HAP-1 (cell line): Measurements from ENCODE around the gene PAX1.

Source experiments
- DNase-seq, 2 experiments: peaks; one replicate each; pipeline ENCODE4 v3.0.0-alpha.2; 2016 to 2020; ENCODE audit warnings: low spot score in 2 of 2
- H3K27me3 ChIP-seq: fragments of 250-450 bp; sonication (Bioruptor Pico); 2 replicates; pipeline ENCODE4 v1.5.1; 2020; ENCODE audit warnings: low read depth, mild to moderate bottlenecking, moderate library complexity
- H3K36me3 ChIP-seq: fragments of 250-450 bp; sonication (Bioruptor Pico); replicated peaks from 2 replicates; pipeline ENCODE4 v1.5.1; 2020; ENCODE audit warnings: mild to moderate bottlenecking
- H3K4me1 ChIP-seq: fragments of 250-450 bp; sonication (Bioruptor Pico); 2 replicates; pipeline ENCODE4 v1.5.1; 2020; ENCODE audit warnings: mild to moderate bottlenecking
- H3K4me3 ChIP-seq: fragments of 250-450 bp; sonication (Bioruptor Pico); 2 replicates; pipeline ENCODE4 v1.5.1; 2020; ENCODE audit warnings: mild to moderate bottlenecking, moderate library complexity
- H3K9me3 ChIP-seq: fragments of 250-450 bp; sonication (Bioruptor Pico); 2 replicates; pipeline ENCODE4 v1.5.1; 2020; ENCODE audit warnings: mild to moderate bottlenecking, moderate library complexity
- in situ Hi-C: fragments of 300-500 bp; cut with MboI; formaldehyde crosslinking; loops from 3 replicates; pipeline ENCODE4 v1.14.3; 2020; ENCODE audit warnings: low sequenced_read_pairs, inconsistent platforms, mixed read lengths

Gene PAX1

DNA sequence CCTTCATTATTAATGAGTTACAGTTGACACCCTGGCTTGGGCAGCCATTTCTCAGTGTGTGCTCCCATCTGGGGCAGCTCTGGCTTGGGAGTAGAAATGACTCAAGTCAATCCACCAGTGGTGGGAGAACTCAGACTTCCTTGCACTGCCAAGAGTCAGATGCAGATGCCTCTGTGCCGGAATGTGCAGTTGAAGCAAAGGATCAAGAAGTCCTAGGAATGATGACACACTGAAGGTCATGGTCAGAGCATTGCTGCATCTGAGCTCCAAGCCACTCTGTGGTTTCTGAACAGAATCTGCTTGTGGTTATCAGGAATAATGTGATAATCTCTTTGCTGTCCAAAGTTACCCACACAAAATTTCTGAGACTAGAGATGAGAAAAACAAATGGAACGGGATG, 19.5 kb upstream of the PAX1 start:
- peaks cover 4% of the 10 kb centered on the region; the same call in 1 of the 2 replicates for H3K27me3 ChIP-seq
- in situ Hi-C loops: no loop called here
- H3K9me3 ChIP-seq: no peaks in the 10 kb centered on the region
- no peaks in the 10 kb centered on the region for H3K4me1 ChIP-seq
- H3K36me3 ChIP-seq: no peaks in the 10 kb centered on the region
- no peak overlapping the region for H3K4me3 ChIP-seq
- DNase-seq: no peak

DNA sequence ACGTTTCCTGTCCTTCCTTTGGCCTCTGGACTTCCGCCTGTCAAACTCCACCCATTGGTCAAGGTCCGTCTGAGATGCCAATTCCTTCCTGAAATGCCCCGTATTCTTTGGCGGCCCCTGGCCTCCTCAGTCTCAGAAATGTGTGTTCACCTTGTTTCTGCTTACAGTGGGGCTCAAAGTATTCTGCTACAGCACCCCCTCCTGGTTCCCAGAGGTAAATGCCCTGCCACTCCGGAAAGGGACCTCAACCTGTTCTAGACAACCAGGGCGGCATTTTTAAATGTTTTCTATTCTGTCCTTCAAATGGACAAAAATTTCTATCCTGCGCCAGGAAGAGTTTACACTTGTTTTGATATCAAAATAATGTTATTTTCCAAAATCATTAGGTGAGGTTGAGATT, 12.1 kb upstream of the PAX1 start:
- H3K9me3 ChIP-seq: no peaks in the 10 kb centered on the region
- in situ Hi-C loops: no loop called here
- H3K36me3 ChIP-seq: no peaks in the 10 kb centered on the region
- H3K4me3 ChIP-seq: no peak overlapping the region
- peaks cover 12% of the 10 kb centered on the region; the same call in 1 of the 2 replicates for H3K27me3 ChIP-seq
- DNase-seq: peak in 1 of 2 experiments; percentile 42
- H3K4me1 ChIP-seq: no peaks in the 10 kb centered on the region

DNA sequence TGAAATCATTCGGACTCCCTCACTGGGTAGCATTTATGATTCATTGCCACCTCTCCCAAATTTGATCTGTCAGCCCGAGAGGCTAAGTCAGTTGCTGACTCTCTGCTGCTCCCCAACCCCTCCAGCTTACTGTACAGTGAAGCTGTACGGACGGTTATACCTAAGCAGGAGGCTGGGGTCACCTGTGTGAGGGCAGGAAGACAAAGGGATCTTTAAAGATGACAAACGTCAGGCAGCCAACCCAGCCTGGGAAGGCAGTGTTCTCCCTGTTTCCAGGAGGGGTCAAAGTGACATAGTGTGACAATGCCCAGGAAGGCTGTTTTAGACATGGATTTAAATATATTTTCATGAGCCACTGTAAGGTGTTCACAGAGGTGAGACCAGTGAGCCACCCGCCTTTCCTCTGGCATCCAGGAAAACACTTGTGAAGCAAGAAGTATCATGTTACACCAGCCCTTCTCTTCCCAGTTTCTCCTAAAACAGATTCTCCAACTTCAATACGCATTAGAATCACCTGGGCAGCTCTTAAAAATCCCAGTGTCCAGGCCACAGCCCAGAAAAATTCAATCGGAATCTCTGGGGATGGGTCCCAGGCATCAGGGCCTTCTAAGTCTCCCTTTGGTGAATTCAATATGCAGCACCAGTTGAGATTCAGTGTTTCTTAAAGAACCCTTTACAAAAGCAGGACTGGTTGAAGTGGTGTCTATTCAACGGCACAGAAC, 6.8 kb upstream of the PAX1 start:
- Histone ChIP-seq H3K4me3 (no peak overlapping the region), H3K36me3 (no peaks in the 10 kb centered on the region), H3K4me1 (no peaks in the 10 kb centered on the region), H3K9me3 (no peaks in the 10 kb centered on the region), H3K27me3 (peaks cover 43% of the 10 kb centered on the region)
- DNase-seq: no peak
- in situ Hi-C loops: no loop called here

DNA sequence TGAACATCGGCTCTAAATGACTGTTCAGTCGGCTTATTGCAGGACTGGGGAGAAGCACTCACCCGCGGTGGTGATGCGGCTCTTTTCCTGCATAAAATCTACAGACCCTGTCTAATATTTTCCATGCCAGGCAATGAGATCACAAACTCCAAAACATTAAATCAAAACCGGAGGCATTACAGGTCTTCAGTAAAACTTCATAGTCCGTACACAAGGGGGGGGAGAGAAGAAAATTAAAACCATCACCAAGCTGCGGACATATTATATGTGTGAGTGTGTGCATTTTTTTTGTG, 6.3 kb upstream of the PAX1 start:
- Histone ChIP-seq H3K4me1 (no peaks in the 10 kb centered on the region), H3K36me3 (no peaks in the 10 kb centered on the region), H3K4me3 (no peak overlapping the region), H3K27me3 (peaks cover 48% of the 10 kb centered on the region), H3K9me3 (no peaks in the 10 kb centered on the region)
- in situ Hi-C loops: no loop called here
- no peak for DNase-seq

DNA sequence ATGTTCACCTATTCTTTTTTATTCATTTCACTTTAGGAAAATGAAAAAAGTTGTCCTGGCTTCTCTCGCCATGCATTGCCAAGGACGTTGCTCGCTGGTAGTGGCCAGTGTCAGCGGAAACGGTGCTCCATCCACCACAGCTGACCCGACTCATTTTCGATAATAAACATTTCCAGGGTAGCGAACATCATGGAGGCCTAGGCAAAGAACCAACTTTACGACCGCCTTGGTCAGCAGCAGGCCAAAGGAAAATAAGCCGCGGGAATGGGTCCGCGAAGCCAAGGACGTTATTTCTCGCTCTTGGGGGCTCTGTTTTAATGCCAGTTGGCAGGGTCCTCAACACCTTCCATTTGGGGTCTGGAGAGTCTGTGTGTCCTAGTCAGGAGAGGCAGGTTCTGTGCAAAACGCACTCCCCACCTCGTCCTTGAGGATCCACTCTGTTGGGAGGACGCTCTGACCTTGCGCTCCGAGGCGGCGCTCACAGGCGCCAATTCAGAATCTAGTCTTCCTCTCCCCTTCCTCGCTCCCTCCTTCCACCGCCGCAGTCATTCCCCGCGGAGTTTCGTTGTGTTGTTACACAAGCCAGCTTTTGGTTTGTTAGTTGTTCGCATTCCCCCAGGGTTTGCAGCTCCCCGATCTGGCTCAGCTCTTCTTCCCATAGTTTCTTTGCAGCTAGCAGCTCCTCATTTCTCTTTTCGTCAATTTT, 4.1 kb upstream of the PAX1 start:
- peaks cover 50% of the 10 kb centered on the region for H3K27me3 ChIP-seq
- no peak overlapping the region for H3K4me3 ChIP-seq
- no peaks in the 10 kb centered on the region for H3K9me3 ChIP-seq
- H3K36me3 ChIP-seq: no peaks in the 10 kb centered on the region
- in situ Hi-C loops: no loop called here
- DNase-seq: no peak
- no peaks in the 10 kb centered on the region for H3K4me1 ChIP-seq

DNA sequence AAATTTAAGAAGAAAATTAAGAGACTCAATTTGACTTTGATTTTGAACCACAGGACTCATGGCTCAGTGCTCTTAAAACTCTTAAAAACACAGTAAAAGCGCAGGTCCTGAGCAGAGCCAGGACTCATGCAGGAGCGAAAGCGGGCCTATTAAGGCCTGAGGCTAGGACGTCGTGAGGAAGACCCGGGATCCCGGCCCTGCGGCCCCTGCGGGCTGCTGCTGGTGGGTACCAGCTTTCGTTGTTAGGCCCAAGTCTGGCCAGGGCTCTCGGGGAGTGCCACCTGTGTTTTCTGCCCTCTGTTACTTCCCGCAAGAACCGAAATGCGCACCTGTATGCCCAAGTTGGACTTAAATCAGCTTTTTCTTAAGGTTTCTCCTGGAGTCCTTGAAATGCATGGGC, 3.4 kb upstream of the PAX1 start:
- no peaks in the 10 kb centered on the region for H3K4me1 ChIP-seq
- H3K4me3 ChIP-seq: no peak overlapping the region
- H3K9me3 ChIP-seq: no peaks in the 10 kb centered on the region
- H3K36me3 ChIP-seq: no peaks in the 10 kb centered on the region
- peaks cover 50% of the 10 kb centered on the region for H3K27me3 ChIP-seq
- in situ Hi-C loops: no loop called here
- no peak for DNase-seq

DNA sequence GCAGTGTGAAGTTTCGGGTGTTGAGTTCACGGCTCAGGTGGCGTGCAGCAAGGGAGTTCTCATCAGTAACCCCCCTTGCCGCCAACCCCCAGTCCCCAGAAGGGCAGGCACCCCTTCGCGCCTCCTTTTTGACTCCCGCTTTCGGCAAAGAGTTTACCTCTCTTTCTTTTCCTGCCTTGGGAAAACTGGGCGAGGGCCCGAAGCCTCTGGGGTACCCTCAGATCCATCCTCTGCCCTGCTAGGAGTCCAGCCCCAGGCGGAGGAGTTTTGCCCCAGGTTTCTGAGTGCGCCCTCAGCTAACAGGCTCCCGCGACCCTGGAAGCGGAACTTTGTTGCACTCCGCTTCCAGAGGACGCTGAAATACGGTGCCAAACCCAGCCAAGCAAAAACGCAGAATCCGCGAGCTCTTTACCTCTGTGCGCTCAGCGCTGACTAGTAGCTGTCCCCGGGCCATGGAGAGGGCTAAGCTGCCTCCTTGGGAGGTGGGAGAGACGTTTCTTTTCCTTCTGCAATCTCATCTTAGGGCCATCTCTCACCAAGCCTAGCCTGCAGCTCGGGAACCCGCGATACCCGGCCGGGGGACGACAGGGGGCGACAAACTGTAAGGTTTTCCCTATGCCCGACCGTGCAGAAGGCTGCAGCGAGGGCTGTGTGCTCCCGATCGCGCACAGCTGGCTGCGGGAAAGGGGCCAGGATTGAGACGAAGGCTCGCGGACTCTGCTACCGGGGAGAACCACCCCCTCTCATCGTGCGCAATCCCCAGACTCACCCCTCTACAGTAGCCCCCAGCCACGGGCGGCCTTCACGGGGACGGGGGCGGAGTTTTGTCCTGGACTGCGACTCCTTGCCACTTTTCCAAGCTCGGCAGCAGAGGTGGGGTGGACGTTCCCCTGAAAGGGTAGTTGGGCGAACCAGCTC, 2.7 kb upstream of the PAX1 start:
- Histone ChIP-seq H3K4me3 (peak overlapping the region; percentile 8; the same call in 1 of the 2 replicates), H3K9me3 (no peaks in the 10 kb centered on the region)
- peak; percentile 11 to 85 for DNase-seq

DNA sequence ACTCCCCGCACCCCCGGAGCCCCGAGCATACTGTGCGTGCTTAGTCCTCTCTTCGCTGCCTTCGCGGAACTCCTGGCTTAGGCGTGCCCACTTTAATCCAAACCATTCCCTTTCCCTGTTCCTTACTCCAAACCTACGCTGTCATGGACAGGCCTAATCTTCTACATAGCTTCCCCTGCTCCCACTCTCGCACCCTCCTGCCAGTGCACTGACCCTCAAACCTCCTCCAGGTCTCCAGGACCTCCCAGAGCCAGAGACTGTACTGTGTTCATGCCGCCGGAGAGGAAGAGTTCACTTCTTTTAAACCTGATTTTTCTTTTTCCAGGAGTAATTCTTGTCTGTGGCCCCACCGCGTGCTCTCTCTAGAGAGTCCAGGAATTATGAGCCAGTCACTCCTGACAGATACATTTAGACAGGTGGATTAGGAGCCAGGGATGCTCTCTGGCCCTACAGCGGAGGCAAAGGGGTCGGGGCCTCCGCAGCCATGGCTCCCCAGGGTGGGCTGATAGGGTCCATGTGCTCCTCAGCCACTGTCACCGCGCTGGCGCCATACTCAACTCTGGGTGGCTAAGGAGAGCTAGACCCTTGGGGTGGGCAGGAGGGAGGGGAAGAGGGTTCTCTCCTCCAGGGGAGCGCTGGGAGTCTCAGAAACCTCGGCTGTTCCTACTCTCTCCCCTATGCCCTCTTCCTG, 1.6 kb upstream of the PAX1 start:
- H3K4me1 ChIP-seq: no peaks in the 10 kb centered on the region
- H3K27me3 ChIP-seq: peaks cover 49% of the 10 kb centered on the region
- in situ Hi-C loops: no loop called here
- H3K9me3 ChIP-seq: no peaks in the 10 kb centered on the region
- no peaks in the 10 kb centered on the region for H3K36me3 ChIP-seq
- H3K4me3 ChIP-seq: no peak overlapping the region
- DNase-seq: no peak

More for the DNA sequence above, 2.7 kb upstream of the PAX1 start:
- Histone ChIP-seq H3K4me1 (no peaks in the 10 kb centered on the region), H3K27me3 (peaks cover 48% of the 10 kb centered on the region), H3K36me3 (no peaks in the 10 kb centered on the region)
- in situ Hi-C loops: no loop called here

DNA sequence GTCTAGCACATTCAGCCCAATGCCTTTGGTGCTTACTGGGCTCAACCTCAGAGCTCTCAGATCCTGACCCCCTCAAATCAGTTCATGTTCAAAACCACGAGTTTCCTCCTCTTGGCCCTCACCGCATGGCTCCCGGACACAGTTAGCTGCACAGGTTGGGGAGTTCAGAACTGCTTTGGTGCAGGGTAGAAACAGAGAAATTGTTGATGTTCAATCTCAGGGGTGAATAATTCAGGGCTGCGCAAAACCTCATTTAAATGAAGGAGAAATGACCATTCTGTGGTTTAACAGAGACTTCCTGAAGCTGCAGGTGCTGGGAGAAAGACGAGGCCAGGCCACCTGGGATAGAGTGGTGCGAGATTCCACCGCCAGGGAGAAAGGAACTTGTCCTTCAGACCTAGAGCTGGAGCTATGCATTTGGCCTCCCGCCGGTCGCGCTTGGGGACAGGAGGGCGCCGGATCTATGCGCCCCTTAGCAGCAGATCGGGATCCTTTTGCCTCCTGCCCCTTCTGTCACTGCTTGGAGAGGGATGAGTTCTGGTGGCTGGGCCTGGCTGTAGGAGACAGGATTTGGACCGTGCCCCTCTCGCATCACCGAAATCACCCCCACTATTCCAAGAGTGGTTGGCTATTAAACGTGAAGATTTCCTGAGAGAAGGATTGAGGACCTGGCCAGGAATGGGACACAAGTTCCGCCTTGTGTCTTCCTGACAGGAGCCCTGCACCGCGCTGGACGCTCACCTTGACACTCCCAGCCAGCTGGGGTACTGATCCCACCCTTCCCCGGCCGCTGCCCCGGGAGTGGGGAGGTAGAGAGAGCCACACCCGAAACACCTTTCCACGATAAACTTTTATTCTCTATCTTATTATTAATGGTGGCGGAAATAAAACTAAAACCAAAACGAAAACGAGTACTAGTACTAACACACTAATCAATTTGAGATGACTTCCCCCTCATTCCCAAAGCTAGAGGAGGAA, 767 bp upstream of the PAX1 start:
- peaks cover 49% of the 10 kb centered on the region for H3K27me3 ChIP-seq
- no peaks in the 10 kb centered on the region for H3K4me1 ChIP-seq
- H3K4me3 ChIP-seq: no peak overlapping the region
- DNase-seq: no peak
- H3K9me3 ChIP-seq: no peaks in the 10 kb centered on the region
- in situ Hi-C loops: no loop called here
- H3K36me3 ChIP-seq: no peaks in the 10 kb centered on the region

DNA sequence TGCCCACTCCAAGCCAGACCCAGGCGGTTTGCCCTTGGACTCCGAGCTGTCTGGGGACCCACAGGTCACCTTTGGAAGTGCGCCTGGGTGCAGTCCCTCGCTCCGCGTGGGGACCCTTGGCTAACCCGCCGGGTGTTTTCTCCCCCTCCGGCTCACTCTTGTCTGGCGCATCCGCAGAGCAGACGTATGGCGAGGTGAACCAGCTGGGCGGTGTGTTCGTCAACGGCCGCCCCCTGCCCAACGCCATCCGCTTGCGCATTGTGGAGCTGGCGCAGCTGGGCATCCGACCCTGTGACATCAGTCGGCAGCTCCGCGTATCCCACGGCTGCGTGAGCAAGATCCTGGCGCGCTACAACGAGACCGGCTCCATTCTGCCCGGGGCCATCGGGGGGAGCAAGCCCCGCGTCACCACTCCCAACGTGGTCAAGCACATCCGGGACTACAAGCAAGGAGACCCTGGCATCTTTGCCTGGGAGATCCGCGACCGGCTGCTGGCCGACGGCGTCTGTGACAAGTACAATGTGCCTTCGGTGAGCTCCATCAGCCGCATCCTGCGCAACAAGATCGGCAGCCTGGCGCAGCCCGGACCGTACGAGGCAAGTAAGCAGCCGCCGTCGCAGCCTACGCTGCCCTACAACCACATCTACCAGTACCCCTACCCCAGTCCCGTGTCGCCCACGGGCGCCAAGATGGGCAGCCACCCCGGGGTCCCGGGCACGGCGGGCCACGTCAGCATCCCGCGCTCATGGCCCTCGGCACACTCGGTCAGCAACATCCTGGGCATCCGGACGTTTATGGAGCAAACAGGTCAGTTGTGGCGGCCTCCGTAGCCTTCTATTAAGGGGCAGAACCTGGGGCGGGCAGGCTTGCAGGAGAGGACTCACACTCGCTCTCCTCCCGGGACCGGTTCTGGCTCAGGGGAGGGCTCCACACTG, 1.1 kb downstream of the PAX1 start:
- DNase-seq: no peak
- H3K4me3 ChIP-seq: no peak overlapping the region
- in situ Hi-C loops: no loop called here

DNA sequence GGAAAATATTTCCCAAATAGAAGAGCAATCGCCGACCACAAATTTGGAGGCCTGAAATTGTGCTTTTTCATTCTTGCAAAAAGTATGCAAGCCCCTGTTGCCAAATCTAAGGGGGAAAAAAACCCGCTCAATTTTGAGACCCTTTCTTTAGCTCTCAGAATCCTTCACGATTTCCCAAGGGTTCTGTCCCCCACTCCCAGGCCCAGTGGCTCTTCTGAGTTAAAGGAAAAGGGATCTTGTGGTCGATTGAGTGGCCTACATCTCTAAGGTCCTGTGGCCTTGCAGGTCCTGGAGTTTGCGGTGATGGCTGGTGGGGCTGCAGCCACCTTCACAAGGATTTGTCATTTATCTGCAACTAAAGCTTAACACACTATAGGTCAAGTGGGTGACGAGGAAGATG, 1.8 kb downstream of the PAX1 start:
- in situ Hi-C loops: no loop called here
- H3K4me1 ChIP-seq: no peaks in the 10 kb centered on the region
- H3K4me3 ChIP-seq: no peak overlapping the region

More for the DNA sequence above, 1.1 kb downstream of the PAX1 start:
- peaks cover 40% of the 10 kb centered on the region for H3K27me3 ChIP-seq
- no peaks in the 10 kb centered on the region for H3K9me3 ChIP-seq
- H3K4me1 ChIP-seq: no peaks in the 10 kb centered on the region
- no peaks in the 10 kb centered on the region for H3K36me3 ChIP-seq

More for the DNA sequence above, 1.8 kb downstream of the PAX1 start:
- Histone ChIP-seq H3K9me3 (no peaks in the 10 kb centered on the region), H3K36me3 (no peaks in the 10 kb centered on the region), H3K27me3 (peaks cover 45% of the 10 kb centered on the region)
- no peak for DNase-seq
